ES-I3 (cell line): ENCODE data around the gene TNS1.

ENCODE experiments used
- H3K36me3 ChIP-seq: 2 replicates; pipeline ENCODE4 v1.6.1; 2013; ENCODE audit warnings: mild to moderate bottlenecking, low read length, control low read depth, moderate library complexity; ENCODE audit not compliant: insufficient read depth
- H3K4me1 ChIP-seq: 2 replicates; pipeline ENCODE4 v1.6.1; 2013; ENCODE audit warnings: mild to moderate bottlenecking, control low read depth, low read length; ENCODE audit not compliant: insufficient read depth
- H3K9ac ChIP-seq: 2 replicates; pipeline ENCODE4 v1.6.1; 2013; ENCODE audit warnings: low read depth, mild to moderate bottlenecking, low read length, moderate library complexity
- H3K9me3 ChIP-seq: 2 replicates; pipeline ENCODE4 v1.6.1; 2013; ENCODE audit warnings: mild to moderate bottlenecking, low read length, moderate library complexity; ENCODE audit not compliant: control insufficient read depth, insufficient read depth

The TNS1 gene

GRCh38 chr2:217977840-217978535 lies 24.8 kb downstream of the TNS1 start:
- peaks cover 12% of the 10 kb centered on the region for H3K4me1 ChIP-seq
- H3K9ac ChIP-seq, result peak overlapping the region; percentile 45; the same call in 1 of the 2 replicates
- H3K36me3 ChIP-seq, result no peaks in the 10 kb centered on the region
- H3K9me3 ChIP-seq, result no peaks in the 10 kb centered on the region

DNA sequence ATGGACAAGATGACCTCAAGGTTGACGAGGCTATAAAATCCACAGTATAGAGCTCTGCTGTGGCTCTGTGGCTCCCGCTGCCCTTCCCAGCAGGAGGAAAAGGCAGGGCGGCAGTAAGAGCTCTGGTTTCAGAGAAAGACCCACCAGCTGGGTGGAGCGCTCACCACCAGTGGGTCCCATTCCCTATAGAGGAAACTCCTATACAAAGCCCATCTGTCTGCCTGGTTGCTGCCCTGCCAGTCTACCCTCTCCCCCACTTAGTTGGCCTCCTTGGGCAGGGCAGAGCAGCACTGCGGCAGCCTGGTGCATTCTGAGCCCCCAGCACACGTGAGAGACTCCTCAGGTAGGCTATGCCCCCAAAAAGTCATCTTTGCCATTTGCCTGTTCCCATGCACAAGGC lies 26.5 kb downstream of the TNS1 start:
- Histone ChIP-seq H3K4me1 (peaks cover 12% of the 10 kb centered on the region), H3K36me3 (no peaks in the 10 kb centered on the region), H3K9me3 (no peaks in the 10 kb centered on the region), H3K9ac (no peak overlapping the region)

- H3K36me3 ChIP-seq, result no peaks in the 10 kb centered on the region
- no peak overlapping the region for H3K9ac ChIP-seq
- H3K9me3 ChIP-seq, result no peaks in the 10 kb centered on the region
Observed at GRCh38 chr2:217975626-217976025, 27.2 kb downstream of the TNS1 start.

DNA sequence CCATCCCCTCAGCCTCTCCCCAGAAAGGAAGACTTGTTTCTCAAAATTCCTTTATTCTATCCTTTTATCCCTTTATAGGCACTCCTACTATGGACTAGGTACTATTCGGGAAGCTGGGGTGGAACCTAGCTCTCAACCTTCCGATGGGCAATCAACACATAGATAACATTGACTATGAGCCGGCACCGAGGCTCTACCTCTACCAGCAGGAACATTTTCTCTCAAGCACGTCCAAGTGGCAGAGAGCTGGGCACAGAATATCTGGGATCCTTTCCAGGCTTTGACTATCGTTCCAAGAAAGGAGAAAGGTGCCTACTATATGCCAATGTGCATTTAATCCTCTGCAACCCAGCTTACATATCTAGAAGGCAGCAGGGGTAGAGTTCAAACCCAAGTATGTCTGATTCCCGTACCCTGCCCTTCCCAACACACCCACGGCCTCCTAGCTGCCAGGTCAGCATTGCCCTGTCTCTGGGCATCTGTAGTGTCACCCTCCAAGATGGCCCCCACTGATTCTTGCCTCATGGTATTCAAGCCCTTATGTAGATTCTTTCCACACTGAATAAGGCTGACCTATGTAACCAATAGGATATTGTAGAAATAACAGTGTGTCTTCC lies 28.3 kb downstream of the TNS1 start:
- H3K9me3 ChIP-seq, result no peaks in the 10 kb centered on the region
- H3K9ac ChIP-seq, result no peak overlapping the region
- H3K36me3 ChIP-seq, result no peaks in the 10 kb centered on the region
- peaks cover 10% of the 10 kb centered on the region for H3K4me1 ChIP-seq

More at GRCh38 chr2:217975626-217976025, 27.2 kb downstream of the TNS1 start:
- H3K4me1 ChIP-seq, result peaks cover 12% of the 10 kb centered on the region

GRCh38 chr2:217973008-217973787 lies 29.6 kb downstream of the TNS1 start:
- H3K9ac ChIP-seq, result no peak overlapping the region
- peaks cover 5% of the 10 kb centered on the region; the same call in 1 of the 2 replicates for H3K4me1 ChIP-seq
- no peaks in the 10 kb centered on the region for H3K36me3 ChIP-seq
- no peaks in the 10 kb centered on the region for H3K9me3 ChIP-seq

GRCh38 chr2:217972490-217972889 lies 30.3 kb downstream of the TNS1 start:
- Histone ChIP-seq H3K36me3 (no peaks in the 10 kb centered on the region), H3K9me3 (no peaks in the 10 kb centered on the region), H3K4me1 (peaks cover 3% of the 10 kb centered on the region; the same call in 1 of the 2 replicates), H3K9ac (no peak overlapping the region)

- H3K9ac ChIP-seq, result no peak overlapping the region
- no peaks in the 10 kb centered on the region for H3K9me3 ChIP-seq
Observed at GRCh38 chr2:217972037-217972436, 30.8 kb downstream of the TNS1 start.

DNA sequence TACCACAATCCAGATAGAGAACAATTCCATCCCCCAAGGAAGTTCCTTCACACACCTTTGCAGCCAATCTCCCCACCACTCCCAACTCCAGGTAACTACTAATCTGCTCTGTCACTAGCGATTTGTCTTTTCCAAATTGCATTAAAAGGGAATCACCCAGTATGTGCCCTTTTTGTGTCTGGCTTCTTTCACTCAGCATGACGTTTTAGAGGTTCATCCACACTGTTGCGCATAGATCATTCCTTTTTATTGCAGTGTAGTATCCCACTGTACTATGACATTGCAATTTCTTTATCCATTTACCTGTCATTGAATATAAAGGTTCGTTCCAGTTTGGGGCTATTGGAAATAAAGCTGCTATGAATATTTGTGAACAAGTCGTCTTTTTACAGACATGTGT lies 31.6 kb downstream of the TNS1 start:
- Histone ChIP-seq H3K4me1 (peaks cover under 1% of the 10 kb centered on the region; the same call in 1 of the 2 replicates), H3K36me3 (no peaks in the 10 kb centered on the region), H3K9ac (no peak overlapping the region), H3K9me3 (no peaks in the 10 kb centered on the region)

More at GRCh38 chr2:217972037-217972436, 30.8 kb downstream of the TNS1 start:
- Histone ChIP-seq H3K4me1 (no peaks in the 10 kb centered on the region), H3K36me3 (no peaks in the 10 kb centered on the region)

DNA sequence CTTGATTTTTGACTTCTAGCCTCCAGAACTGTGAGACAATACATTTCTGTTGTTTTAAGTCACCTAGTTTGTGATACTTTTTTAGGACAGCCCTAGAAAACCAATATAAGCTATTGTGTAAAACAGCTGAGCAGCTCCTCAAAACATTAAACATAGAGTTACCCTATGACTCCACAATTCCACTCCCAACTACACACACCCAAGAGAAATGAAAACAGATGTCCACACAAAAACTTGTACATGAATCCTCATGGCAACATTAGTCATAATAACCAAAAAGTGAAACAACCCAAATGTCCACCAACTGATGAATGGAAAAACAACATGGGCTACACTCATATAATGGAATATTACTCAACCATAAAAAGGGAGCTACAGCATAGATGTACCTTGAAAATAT lies 32.6 kb downstream of the TNS1 start:
- H3K9ac ChIP-seq, result no peak overlapping the region
- peaks cover 9% of the 10 kb centered on the region for H3K4me1 ChIP-seq
- no peaks in the 10 kb centered on the region for H3K9me3 ChIP-seq
- H3K36me3 ChIP-seq, result no peaks in the 10 kb centered on the region

DNA sequence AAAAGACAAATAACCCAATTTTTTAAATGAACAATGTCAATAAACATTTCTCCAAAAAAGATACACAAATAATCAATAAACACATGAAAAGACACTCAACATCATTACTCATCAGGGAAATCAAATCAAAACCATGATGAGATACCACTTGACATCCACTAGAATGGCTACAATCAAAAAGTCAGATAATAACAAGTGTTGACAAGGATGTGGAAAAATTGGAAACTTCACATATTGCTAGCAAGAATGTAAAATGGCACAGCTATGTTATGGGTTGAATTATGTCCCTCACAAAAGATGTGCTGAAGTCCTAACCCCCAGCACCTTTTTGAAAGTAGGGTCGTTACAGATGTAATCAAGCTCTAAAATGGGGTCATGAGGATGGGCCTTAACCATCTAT lies 33.2 kb downstream of the TNS1 start:
- no peaks in the 10 kb centered on the region for H3K36me3 ChIP-seq
- H3K9ac ChIP-seq, result no peak overlapping the region
- peaks cover 14% of the 10 kb centered on the region for H3K4me1 ChIP-seq

DNA sequence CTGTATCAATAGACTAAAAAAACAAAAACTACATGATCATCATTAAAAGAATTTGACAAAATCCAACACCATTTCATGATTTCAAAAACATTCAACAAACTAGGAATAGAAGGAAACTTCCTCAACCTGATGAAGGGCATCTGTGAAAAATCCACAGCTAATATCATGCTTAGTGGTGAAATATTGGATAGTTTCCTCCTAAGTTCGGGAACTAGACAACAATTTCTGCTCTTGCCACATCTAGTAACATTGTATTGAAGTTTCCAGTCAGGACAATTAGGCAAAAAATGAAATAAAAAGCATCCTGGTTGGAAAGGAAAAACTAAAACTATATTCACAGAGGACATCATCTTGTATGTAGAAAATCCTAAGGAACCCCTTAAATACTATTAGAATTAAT lies 34.8 kb downstream of the TNS1 start:
- Histone ChIP-seq H3K36me3 (no peaks in the 10 kb centered on the region), H3K9ac (no peak overlapping the region), H3K4me1 (peaks cover 19% of the 10 kb centered on the region), H3K9me3 (no peaks in the 10 kb centered on the region)

More for the DNA sequence above, 33.2 kb downstream of the TNS1 start:
- H3K9me3 ChIP-seq, result no peaks in the 10 kb centered on the region

- Histone ChIP-seq H3K4me1 (peaks cover 19% of the 10 kb centered on the region), H3K9me3 (no peaks in the 10 kb centered on the region), H3K36me3 (no peaks in the 10 kb centered on the region), H3K9ac (no peak overlapping the region)
Observed at GRCh38 chr2:217966423-217967070, 36.2 kb downstream of the TNS1 start.

- H3K4me1 ChIP-seq, result peaks cover 30% of the 10 kb centered on the region
- H3K9ac ChIP-seq, result no peak overlapping the region
- no peaks in the 10 kb centered on the region for H3K9me3 ChIP-seq
- H3K36me3 ChIP-seq, result no peaks in the 10 kb centered on the region
Observed at GRCh38 chr2:217964275-217965161, 38.3 kb downstream of the TNS1 start.
